HG03565 (cell line): Measurements from ENCODE around the gene HOXB9.

Experiments
- ATAC-seq: cut with Tn5 transposase; IDR thresholded peaks from one replicate; pipeline ENCODE4 v1.9.1; 2021; ENCODE audit warnings: mild to moderate bottlenecking, moderate library complexity; ENCODE audit not compliant: unreplicated experiment

HOXB9 gene

GRCh38 chr17:48571826-48572417, 54.2 kb downstream of the HOXB9 start:
- ATAC-seq: no peak
